NCI-H1092 (cell line): ENCODE data around the gene DDA1.
"Not testable (repeated sequence)": the region's sequence is repeated elsewhere in the genome, so short reads cannot be mapped to it uniquely, and the experiment has no call there.

Source experiments
- DNase-seq: peaks from one replicate; lab custom pipeline; 2025; lab: John Stamatoyannopoulos, UW

The DDA1 gene

GRCh38 chr19:17347877-17348276, 38.5 kb downstream of the DDA1 start:
- no peak for DNase-seq

DNA sequence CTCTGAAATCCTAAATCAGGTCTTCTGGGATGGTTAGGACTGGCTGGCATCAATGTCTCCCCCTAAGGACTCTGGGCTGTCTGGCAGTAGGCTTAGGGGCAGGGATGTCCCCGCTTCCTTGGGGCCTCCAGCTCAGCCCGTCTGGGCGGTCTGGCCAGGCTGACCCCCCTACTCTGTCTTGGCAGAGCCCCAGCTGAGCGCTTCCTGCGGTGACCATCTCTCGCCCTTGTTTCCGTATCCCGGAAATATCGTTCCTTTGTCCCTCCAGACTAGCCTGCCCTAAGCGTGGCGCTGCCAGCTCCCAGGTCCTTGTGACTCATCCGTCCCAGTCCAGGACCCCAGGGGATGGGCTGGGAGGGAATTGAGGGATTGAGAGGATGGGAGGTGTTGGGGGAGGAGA, 39.3 kb downstream of the DDA1 start:
- no peak for DNase-seq

- no peak for DNase-seq
Measured at GRCh38 chr19:17351815-17352435, 42.6 kb downstream of the DDA1 start.

GRCh38 chr19:17352608-17353280, 43.4 kb downstream of the DDA1 start:
- DNase-seq: no peak

- no peak for DNase-seq
Measured at GRCh38 chr19:17353386-17353785, 44.0 kb downstream of the DDA1 start.

GRCh38 chr19:17357078-17357666, 47.8 kb downstream of the DDA1 start:
- DNase-seq: no peak

DNA sequence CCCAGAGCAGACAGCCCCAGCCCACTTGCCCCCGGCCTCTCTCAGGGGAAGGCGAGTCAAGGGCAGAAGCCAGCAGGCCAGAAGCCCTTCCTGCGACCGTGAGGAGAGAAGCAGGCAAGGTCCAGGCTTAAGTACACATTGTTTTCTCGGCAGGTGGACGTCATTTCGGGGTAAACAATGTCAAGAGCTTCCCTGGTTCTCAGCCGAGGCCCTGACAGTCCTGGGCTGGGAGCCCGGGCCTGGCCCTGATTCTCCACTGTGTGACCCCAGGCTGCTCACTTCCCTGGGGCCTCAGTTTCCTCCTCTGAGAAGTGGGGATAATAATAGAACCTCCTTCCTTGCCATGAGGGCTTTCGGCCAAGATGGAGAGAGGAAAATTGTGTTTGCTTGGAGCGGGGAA, 48.4 kb downstream of the DDA1 start:
- DNase-seq: no peak

- no peak for DNase-seq
Measured at GRCh38 chr19:17358395-17358794, 49.0 kb downstream of the DDA1 start.

- DNase-seq: no peak
Measured at GRCh38 chr19:17359905-17360800, 50.8 kb downstream of the DDA1 start.

- not testable (repeated sequence) for DNase-seq
Measured at GRCh38 chr19:17363852-17364605, 54.7 kb downstream of the DDA1 start.

DNA sequence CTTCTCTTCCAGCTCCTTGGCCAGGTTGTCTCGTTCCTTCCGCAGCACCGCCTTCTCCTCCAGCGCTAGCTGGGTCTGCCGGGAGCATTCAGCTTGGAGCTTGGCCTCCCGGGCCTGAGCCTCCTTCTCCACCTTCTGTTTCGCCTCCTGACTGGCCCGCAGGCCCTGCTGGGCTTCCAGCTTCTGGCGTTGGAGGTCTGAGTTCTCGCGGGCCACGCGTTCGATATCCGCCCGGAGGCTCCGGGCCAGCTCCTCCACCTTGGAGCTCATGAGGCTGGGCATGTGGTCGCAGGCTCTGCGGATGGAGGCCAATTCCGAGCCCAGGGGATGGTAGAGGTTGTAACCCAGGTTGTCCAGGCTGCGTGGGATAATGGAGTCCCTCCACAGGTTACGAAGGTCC, 56.0 kb downstream of the DDA1 start:
- DNase-seq: no peak

GRCh38 chr19:17370026-17370587, 60.7 kb downstream of the DDA1 start:
- no peak for DNase-seq
